Right lobe of liver (tissue), 4 donors: ENCODE data around the gene TCF25.

Experiments
- CTCF ChIP-seq, 4 donors: fragments of 200-600 bp in 3 of 4; fragments of 450-650 bp in 1 of 4; IDR thresholded peaks; one replicate each; pipeline versions ENCODE4 v1.5.1 to v1.8.0; 2016 to 2022; ENCODE audit warnings: antibody characterized with exemption in 4 of 4, mild to moderate bottlenecking in 2 of 4
- POLR2A ChIP-seq: fragments of 450-650 bp; IDR thresholded peaks from one replicate; pipeline ENCODE4 v1.6.1; 2017; ENCODE audit warnings: antibody characterized with exemption, mild to moderate bottlenecking
- donor health status: DM: no; HTN: no; CAD: no.
- donor health status: DM: no; HTN: no; CAD: no.
- donor health status: DM: no; HTN: yes; CAD: no.

DNA sequence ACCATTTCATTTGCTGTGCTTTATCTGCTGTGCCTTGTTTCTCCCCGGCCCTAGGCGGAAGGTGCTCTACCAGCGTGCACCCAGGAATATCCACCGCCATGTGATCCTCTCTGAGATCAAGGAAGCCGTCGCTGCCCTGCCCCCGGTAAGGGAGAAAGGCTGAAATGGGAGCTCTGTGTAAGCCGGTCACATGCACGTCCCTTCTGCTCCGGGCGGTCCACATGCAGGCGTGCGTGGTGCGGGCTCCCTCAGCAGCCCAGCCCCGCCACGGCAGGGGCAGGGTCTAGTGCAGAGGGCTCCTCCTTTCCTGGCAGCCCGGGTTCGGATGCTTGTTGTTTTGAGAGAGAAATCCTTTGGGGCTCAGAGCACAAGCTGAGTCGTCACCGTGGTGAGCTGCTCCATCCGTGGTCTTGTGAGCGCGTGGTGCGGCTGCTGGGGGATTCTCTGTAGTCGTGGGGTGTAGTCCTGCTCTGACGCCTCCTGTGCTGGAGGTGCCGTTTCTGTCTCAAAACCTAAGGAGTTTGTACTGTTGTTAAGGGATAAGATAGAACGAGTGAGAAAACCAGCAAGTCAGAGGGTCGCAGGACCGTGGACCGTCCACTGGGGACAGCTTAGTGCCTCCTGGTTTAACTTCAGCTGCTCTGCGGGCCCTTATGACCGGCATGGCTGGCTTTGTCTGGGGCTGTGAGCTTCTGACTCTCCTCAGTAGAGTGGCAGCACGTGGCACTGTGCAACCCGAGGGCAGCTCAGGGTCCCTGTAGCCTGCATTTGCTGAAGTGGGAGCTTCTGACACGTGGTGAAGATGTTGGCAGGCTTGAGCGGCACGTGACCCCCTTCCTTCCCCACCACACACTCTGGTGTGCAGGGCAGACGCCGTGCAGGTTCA, 33.0 kb downstream of the TCF25 start:
- TF ChIP-seq CTCF (IDR thresholded peaks at IDR 0.05) = no peak
- no peak for TF ChIP-seq POLR2A
